GM23338 (cell line): ENCODE measurements around the gene VPS8. TPM values are rescaled to one million over a fixed set of nuclear protein-coding genes. Genes with fewer than 3 reads are reported as not detected.

ENCODE experiments used
- ATAC-seq: fragments of 200-7000 bp; cut with Tn5 transposase; 3 replicates; pipeline ENCODE4 v1.9.1; 2020
- DNase-seq: peaks from one replicate; pipeline ENCODE4 v3.0.0-alpha.2; 2015; ENCODE audit warnings: low spot score
- H2AFZ ChIP-seq: fragments of 200-600 bp; sonication (generic); 2 replicates; pipeline ENCODE4 v1.8.0; 2016; ENCODE audit warnings: antibody characterized with exemption, mild to moderate bottlenecking, moderate library complexity
- H3F3A ChIP-seq: fragments of 200-600 bp; sonication (generic); replicated peaks from 2 replicates; pipeline ENCODE4 v1.8.0; 2017; ENCODE audit warnings: antibody characterized with exemption, mixed run types, low read depth
- H3K27ac ChIP-seq: fragments of 200-600 bp; sonication (generic); 2 replicates; pipeline ENCODE4 v1.6.1; 2016; ENCODE audit warnings: low read depth
- H3K27me3 ChIP-seq: fragments of 200-600 bp; sonication (generic); 2 replicates; pipeline ENCODE4 v1.8.0; 2016; ENCODE audit warnings: mild to moderate bottlenecking, mixed run types, moderate library complexity; ENCODE audit not compliant: insufficient read depth
- H3K36me3 ChIP-seq: fragments of 200-600 bp; sonication (generic); 2 replicates; pipeline ENCODE4 v1.8.0; 2016; ENCODE audit warnings: mild to moderate bottlenecking; ENCODE audit not compliant: insufficient read depth
- H3K4me1 ChIP-seq: fragments of 200-600 bp; sonication (generic); 2 replicates; pipeline ENCODE4 v1.8.0; 2016; ENCODE audit warnings: mild to moderate bottlenecking, moderate library complexity; ENCODE audit not compliant: insufficient read depth
- H3K4me2 ChIP-seq: fragments of 200-600 bp; sonication (generic); 2 replicates; pipeline ENCODE4 v1.7.1; 2017; ENCODE audit warnings: mixed run types
- H3K4me3 ChIP-seq: fragments of 200-600 bp; sonication (generic); 2 replicates; pipeline ENCODE4 v1.6.1; 2016; ENCODE audit warnings: mixed run types
- H3K79me2 ChIP-seq: fragments of 200-600 bp; sonication (generic); replicated peaks from 2 replicates; pipeline ENCODE4 v1.8.0; 2017; ENCODE audit warnings: mild to moderate bottlenecking; ENCODE audit not compliant: insufficient read depth
- H3K9me2 ChIP-seq: fragments of 200-600 bp; sonication (generic); 2 replicates; pipeline ENCODE4 v1.8.0; 2017; ENCODE audit not compliant: insufficient read depth
- H4K20me1 ChIP-seq: fragments of 200-600 bp; sonication (generic); replicated peaks from 2 replicates; pipeline ENCODE4 v1.8.0; 2017; ENCODE audit warnings: mild to moderate bottlenecking; ENCODE audit not compliant: insufficient read depth
- H3K27ac Mint-ChIP-seq: 2 replicates; pipeline ENCODE4 v1.8.0; 2020; ENCODE audit warnings: inconsistent platforms, mild to moderate bottlenecking, moderate library complexity, mixed read lengths
- H3K27me3 Mint-ChIP-seq: 3 replicates; pipeline ENCODE4 v1.8.0; 2022; ENCODE audit warnings: low read depth, mild to moderate bottlenecking, moderate library complexity, mixed read lengths, inconsistent platforms; ENCODE audit not compliant: insufficient read depth, poor library complexity
- H3K36me3 Mint-ChIP-seq: 3 replicates; pipeline ENCODE4 v1.8.0; 2021; ENCODE audit warnings: low read depth, mild to moderate bottlenecking, inconsistent platforms, moderate library complexity, mixed read lengths
- H3K4me1 Mint-ChIP-seq: 3 replicates; pipeline ENCODE4 v1.8.0; 2020; ENCODE audit warnings: mild to moderate bottlenecking, inconsistent platforms, mixed read lengths
- H3K4me3 Mint-ChIP-seq: 3 replicates; pipeline ENCODE4 v1.8.0; 2021; ENCODE audit warnings: moderate library complexity, mild to moderate bottlenecking, inconsistent platforms, mixed read lengths
- H3K9me3 Mint-ChIP-seq: 3 replicates; pipeline ENCODE4 v1.8.0; 2020; ENCODE audit warnings: moderate library complexity, mild to moderate bottlenecking, inconsistent platforms, mixed read lengths
- CREB1 ChIP-seq: fragments of 250-450 bp; sonication (Bioruptor Pico); IDR thresholded peaks from 2 replicates; pipeline ENCODE4 v1.5.0; 2020; ENCODE audit warnings: low read depth, mild to moderate bottlenecking, moderate library complexity
- EZH2 ChIP-seq: fragments of 200-600 bp; sonication (generic); IDR thresholded peaks from one replicate; pipeline ENCODE4 v1.8.0; 2017; ENCODE audit warnings: antibody characterized with exemption, mild to moderate bottlenecking, low read depth; ENCODE audit not compliant: unreplicated experiment
- NANOG ChIP-seq: IDR thresholded peaks from 2 replicates; pipeline ENCODE4 v1.6.1; 2016; ENCODE audit warnings: antibody characterized with exemption, borderline replicate concordance
- POLR2AphosphoS5 ChIP-seq: IDR thresholded peaks from 2 replicates; pipeline ENCODE4 v1.6.1; 2016; ENCODE audit warnings: antibody characterized with exemption, low read depth
- STAT1 ChIP-seq: IDR thresholded peaks from one replicate; pipeline ENCODE4 v1.6.1; 2016; ENCODE audit warnings: antibody characterized with exemption; ENCODE audit not compliant: unreplicated experiment
- ZNF331 ChIP-seq: fragments of 250-450 bp; sonication (Bioruptor Pico); IDR thresholded peaks from 2 replicates; pipeline ENCODE4 v1.5.0; 2020; ENCODE audit warnings: low read depth, mild to moderate bottlenecking, moderate library complexity
- polyA plus RNA-seq: library from polyadenylated mRNA; unstranded; fragments of >200 nt; fragmentation: Nextera tagmentation; extraction: Ambion mirVana; gene quantifications from 2 replicates; pipeline ENCODE4 v1.2.1, GENCODE V29; 2016
- total RNA-seq: library from RNA; depleted of rRNA; stranded (reverse); fragments of >200 nt; shearing (Covaris generic); gene quantifications from 2 replicates; pipeline ENCODE4 v1.2.3, GENCODE V29; 2014
- TF ChIP-seq, protein P1 (sequence below): fragments of 250-450 bp; sonication (Bioruptor Pico); IDR thresholded peaks from 2 replicates; pipeline ENCODE4 v1.5.0; 2020; ENCODE audit warnings: mild to moderate bottlenecking, moderate library complexity

The VPS8 gene
- total and polyA plus RNA-seq, 2 experiments from 2014 or later = 17.3 to 45.5 TPM

DNA sequence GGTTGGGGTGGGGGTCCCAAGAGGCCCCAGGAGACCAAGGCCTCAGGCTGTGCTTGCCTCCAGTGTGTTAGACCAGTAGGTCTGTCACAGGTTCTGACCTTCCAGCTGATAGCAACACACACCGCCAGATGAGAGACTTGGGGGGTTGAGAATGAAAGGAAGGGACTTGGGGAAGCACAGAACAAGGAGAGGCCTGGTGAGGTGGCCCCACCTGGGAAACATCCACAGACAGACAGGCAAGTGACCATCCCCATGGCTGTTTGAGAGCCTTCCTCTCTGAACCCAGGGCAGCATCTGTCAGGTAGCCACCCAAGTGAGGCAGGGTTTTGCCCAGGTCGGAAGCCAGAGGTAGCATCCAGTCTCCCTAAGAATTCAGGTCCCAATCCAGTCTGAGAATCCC lies 35.0 kb upstream of the VPS8 start:
- no peak overlapping the region for H2AFZ ChIP-seq
- TF ChIP-seq NANOG = no peak
- TF ChIP-seq POLR2AphosphoS5 = no peak
- TF ChIP-seq, protein P1, sequence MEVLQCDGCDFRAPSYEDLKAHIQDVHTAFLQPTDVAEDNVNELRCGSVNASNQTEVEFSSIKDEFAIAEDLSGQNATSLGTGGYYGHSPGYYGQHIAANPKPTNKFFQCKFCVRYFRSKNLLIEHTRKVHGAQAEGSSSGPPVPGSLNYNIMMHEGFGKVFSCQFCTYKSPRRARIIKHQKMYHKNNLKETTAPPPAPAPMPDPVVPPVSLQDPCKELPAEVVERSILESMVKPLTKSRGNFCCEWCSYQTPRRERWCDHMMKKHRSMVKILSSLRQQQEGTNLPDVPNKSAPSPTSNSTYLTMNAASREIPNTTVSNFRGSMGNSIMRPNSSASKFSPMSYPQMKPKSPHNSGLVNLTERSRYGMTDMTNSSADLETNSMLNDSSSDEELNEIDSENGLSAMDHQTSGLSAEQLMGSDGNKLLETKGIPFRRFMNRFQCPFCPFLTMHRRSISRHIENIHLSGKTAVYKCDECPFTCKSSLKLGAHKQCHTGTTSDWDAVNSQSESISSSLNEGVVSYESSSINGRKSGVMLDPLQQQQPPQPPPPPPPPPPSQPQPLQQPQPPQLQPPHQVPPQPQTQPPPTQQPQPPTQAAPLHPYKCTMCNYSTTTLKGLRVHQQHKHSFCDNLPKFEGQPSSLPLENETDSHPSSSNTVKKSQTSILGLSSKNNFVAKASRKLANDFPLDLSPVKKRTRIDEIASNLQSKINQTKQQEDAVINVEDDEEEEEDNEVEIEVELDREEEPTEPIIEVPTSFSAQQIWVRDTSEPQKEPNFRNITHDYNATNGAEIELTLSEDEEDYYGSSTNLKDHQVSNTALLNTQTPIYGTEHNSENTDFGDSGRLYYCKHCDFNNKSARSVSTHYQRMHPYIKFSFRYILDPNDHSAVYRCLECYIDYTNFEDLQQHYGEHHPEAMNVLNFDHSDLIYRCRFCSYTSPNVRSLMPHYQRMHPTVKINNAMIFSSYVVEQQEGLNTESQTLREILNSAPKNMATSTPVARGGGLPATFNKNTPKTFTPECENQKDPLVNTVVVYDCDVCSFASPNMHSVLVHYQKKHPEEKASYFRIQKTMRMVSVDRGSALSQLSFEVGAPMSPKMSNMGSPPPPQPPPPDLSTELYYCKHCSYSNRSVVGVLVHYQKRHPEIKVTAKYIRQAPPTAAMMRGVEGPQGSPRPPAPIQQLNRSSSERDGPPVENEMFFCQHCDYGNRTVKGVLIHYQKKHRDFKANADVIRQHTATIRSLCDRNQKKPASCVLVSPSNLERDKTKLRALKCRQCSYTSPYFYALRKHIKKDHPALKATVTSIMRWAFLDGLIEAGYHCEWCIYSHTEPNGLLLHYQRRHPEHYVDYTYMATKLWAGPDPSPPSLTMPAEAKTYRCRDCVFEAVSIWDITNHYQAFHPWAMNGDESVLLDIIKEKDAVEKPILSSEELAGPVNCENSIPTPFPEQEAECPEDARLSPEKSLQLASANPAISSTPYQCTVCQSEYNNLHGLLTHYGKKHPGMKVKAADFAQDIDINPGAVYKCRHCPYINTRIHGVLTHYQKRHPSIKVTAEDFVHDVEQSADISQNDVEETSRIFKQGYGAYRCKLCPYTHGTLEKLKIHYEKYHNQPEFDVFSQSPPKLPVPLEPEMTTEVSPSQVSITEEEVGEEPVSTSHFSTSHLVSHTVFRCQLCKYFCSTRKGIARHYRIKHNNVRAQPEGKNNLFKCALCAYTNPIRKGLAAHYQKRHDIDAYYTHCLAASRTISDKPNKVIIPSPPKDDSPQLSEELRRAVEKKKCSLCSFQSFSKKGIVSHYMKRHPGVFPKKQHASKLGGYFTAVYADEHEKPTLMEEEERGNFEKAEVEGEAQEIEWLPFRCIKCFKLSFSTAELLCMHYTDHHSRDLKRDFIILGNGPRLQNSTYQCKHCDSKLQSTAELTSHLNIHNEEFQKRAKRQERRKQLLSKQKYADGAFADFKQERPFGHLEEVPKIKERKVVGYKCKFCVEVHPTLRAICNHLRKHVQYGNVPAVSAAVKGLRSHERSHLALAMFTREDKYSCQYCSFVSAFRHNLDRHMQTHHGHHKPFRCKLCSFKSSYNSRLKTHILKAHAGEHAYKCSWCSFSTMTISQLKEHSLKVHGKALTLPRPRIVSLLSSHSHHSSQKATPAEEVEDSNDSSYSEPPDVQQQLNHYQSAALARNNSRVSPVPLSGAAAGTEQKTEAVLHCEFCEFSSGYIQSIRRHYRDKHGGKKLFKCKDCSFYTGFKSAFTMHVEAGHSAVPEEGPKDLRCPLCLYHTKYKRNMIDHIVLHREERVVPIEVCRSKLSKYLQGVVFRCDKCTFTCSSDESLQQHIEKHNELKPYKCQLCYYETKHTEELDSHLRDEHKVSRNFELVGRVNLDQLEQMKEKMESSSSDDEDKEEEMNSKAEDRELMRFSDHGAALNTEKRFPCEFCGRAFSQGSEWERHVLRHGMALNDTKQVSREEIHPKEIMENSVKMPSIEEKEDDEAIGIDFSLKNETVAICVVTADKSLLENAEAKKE = no peak
- TF ChIP-seq ZNF331 = no peak
- TF ChIP-seq STAT1 = no peak
- TF ChIP-seq CREB1 = no peak
- no peak for TF ChIP-seq EZH2
- H3K4me3 ChIP-seq = no peak overlapping the region
- peaks cover 22% of the 10 kb centered on the region for H3K4me1 ChIP-seq
- Mint-ChIP-seq H3K4me3 (no peak overlapping the region; the same call in 2 of the 3 replicates), H3K27ac (no peak overlapping the region), H3K4me1 (peaks cover 43% of the 10 kb centered on the region), H3K9me3 (no peaks in the 10 kb centered on the region), H3K36me3 (no peaks in the 10 kb centered on the region), H3K27me3 (peaks cover 23% of the 10 kb centered on the region)
- no peak overlapping the region for H3K27ac ChIP-seq
- peaks cover 3% of the 10 kb centered on the region; the same call in 1 of the 2 replicates for H3F3A ChIP-seq
- no peaks in the 10 kb centered on the region for H3K36me3 ChIP-seq
- H3K9me2 ChIP-seq = no peaks in the 10 kb centered on the region
- no peak for DNase-seq
- H4K20me1 ChIP-seq = no peaks in the 10 kb centered on the region
- no peaks in the 10 kb centered on the region for H3K79me2 ChIP-seq
- H3K27me3 ChIP-seq = no peaks in the 10 kb centered on the region
- H3K4me2 ChIP-seq = no peak overlapping the region
- ATAC-seq = no peak
